Muscle of leg (tissue), 11 donors: ENCODE measurements around the gene ULBP1. TPM values are rescaled to one million over a fixed set of nuclear protein-coding genes. Genes with fewer than 3 reads are reported as not detected.
A peak's percentile ranks its signal among the peaks of the same experiment; 100 is the strongest.
"Not testable (repeated sequence)": the region's sequence is repeated elsewhere in the genome, so short reads cannot be mapped to it uniquely, and the experiment has no call there.

ENCODE experiments used
- DNase-seq: peaks from one replicate; pipeline ENCODE4 v3.0.0; 2013
- H3K27ac ChIP-seq: one replicate; pipeline ENCODE4 v1.5.1; 2013; ENCODE audit warnings: mild to moderate bottlenecking, low read length, control low read depth
- H3K27me3 ChIP-seq: one replicate; pipeline ENCODE4 v1.6.1; 2013; ENCODE audit warnings: low read length; ENCODE audit not compliant: control insufficient read depth, insufficient read depth
- H3K36me3 ChIP-seq: one replicate; pipeline ENCODE4 v1.6.1; 2013; ENCODE audit warnings: low read length; ENCODE audit not compliant: control insufficient read depth, insufficient read depth
- H3K4me1 ChIP-seq: one replicate; pipeline ENCODE4 v1.6.1; 2013; ENCODE audit warnings: low read length; ENCODE audit not compliant: control insufficient read depth, insufficient read depth
- H3K4me3 ChIP-seq: one replicate; pipeline ENCODE4 v1.5.1; 2013; ENCODE audit warnings: low read length, control low read depth
- H3K9me3 ChIP-seq: replicated peaks from 2 replicates; pipeline ENCODE4 v1.6.1; 2013; ENCODE audit warnings: low read depth, low read length; ENCODE audit not compliant: control insufficient read depth
- WGBS: methylation state at CpG from one replicate; pipeline ENCODE4 v1.1.5; 2013; ENCODE audit warnings: missing lambda C conversion rate; ENCODE audit not compliant: insufficient coverage; 5-methylcytosine and 5-hydroxymethylcytosine counted together
- polyA plus RNA-seq, 8 donors: library from polyadenylated mRNA; unstranded; fragments of 120-200 nt; gene quantifications; one replicate each; pipeline versions ENCODE4 v1.2.1 to v1.2.3, GENCODE V29; 2013; ENCODE audit warnings: inconsistent platforms in 1 of 8, low replicate concordance in 1 of 8; ENCODE audit not compliant: insufficient read length in 8 of 8, insufficient read depth in 1 of 8
- total RNA-seq: library from RNA; stranded (reverse); fragments of 120-200 nt; gene quantifications from one replicate; pipeline ENCODE4 v1.2.4, GENCODE V29; 2013

The ULBP1 gene
- total and polyA plus RNA-seq, 9 donors = 0.13 to 0.71 (median 0.39) TPM

DNA sequence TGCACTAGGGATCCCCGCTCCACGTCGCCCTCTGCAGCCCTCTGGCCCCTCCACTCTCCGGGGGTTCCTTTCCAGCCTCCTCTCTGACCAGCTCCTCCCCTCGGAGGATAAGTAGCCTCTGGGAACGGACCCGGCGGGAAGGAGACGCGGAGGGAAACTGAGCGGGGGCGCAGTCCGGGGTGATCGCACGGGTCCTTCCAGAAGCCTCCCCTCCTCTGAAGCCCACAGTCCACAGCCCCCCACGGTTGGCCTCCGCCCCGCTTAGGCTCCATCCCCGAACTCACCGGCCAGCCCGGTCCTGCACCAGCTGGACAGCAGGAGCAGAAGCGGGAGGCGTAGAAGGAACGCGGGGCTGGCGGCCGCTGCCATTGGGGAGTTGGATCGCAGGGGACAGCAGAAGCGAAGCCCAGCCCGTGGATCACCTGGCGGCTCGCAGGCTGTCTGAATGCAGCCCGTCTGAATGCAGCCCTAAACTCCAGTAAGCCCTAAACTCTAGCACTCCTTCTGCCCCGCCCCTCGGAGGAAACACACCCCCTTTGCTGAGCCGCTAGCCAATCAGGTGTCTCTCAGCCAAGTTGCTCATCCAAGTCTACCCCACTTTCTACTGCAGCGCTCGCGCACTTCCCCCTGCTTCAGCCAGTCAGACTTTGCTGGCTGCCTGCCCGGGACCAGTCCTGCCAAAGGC is 41.0 kb upstream of the ULBP1 start, which contains the start of gene RAET1G:
Gene RAET1G (minus strand): TSS at position 480 of the 685 bp plus-strand sequence. CDS start 111 bp downstream, at position 369.
- DNase-seq = peak; percentile 97
- H3K27me3 ChIP-seq = peaks cover 70% of the 10 kb centered on the region

DNA sequence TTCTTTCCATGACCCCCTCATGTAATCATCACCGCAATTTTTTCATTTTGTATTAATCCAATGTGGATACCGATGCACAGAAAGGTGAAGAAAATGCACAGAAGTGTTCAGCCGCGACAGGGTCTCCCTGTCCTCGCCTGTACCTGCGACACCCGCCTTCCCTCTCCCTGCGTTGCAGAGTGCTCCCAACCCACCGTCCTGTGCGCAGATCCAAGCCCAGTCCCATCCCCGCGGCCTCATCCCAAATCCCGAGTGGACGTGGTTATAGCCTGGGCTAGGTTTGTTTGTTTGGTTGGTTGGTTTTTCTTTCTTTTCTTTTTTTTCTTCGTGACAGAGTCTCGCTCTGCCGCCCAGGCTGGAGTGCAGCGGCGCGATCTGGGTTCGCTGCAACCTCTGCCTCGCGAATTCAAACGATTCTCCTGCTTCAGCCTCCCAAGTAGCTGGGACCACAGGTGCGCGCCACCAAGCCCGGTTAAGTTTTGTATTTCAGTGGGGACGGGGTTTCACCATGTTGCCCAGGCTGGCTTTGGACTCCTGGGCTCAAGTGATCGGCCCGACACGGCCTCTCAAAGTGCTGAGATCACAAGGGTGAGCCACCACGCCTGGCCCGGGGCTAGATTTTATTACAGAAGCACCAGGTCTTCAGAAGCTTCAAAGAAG is 40.3 kb upstream of the ULBP1 start:
- DNase-seq = no peak
- no peaks in the 10 kb centered on the region for H3K9me3 ChIP-seq
- no peak overlapping the region for H3K27ac ChIP-seq
- H3K36me3 ChIP-seq = no peaks in the 10 kb centered on the region
- 24% methylated on average over 12 of the region's 33 CpGs for WGBS
- H3K27me3 ChIP-seq = peaks cover 66% of the 10 kb centered on the region
- H3K4me3 ChIP-seq = peak overlapping the region; percentile 44
- H3K4me1 ChIP-seq = peaks cover 28% of the 10 kb centered on the region

More for the DNA sequence above, 41.0 kb upstream of the ULBP1 start, which contains the start of gene RAET1G:
- H3K4me3 ChIP-seq = peak within 1 kb of the TSS; percentile 44
- no peak within 1 kb of the TSS for H3K27ac ChIP-seq
- H3K36me3 ChIP-seq = no peaks in the 10 kb centered on the region
- no peaks in the 10 kb centered on the region for H3K9me3 ChIP-seq
- WGBS = under 1% methylated on average over 37 of the region's 40 CpGs
- peaks cover 28% of the 10 kb centered on the region for H3K4me1 ChIP-seq

DNA sequence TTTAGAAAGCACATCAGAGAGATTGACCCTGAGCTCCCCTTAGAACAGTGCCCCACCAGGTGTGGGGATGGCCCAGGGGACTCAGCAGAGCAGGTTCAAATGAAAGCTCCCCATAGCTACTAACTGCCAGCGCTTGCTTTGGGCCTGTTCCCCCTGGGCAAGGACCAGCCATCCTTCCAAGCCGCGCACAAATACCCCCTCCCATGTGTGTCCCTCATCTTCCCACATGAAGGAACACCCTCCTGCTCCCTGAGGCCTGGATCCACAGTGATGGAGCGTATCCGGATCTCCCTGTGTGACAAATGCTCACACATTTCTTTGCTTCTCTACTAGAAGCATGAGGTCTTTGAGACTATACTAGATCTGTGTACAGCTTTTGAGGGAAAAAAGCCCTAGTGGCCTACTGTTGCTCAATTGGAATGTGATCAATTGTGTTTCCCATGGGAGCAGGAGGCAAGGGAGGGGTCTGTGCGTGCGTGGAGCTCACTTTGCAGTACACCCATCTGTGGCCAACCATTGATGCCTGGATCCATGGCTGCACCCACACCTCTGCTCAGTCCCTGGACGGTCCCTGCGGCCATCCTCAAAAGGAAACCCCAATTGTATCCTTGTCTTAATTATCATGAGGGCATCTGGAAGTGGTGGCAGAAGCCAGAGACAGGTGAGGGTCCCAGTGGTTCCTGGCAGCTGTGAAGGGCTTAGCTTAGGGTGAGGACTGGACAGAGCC is 39.4 kb upstream of the ULBP1 start:
- Histone ChIP-seq H3K27ac (no peak overlapping the region), H3K9me3 (no peaks in the 10 kb centered on the region), H3K4me1 (peaks cover 28% of the 10 kb centered on the region), H3K4me3 (no peak overlapping the region), H3K27me3 (peaks cover 71% of the 10 kb centered on the region), H3K36me3 (no peaks in the 10 kb centered on the region)
- WGBS = 63% methylated on average over 2 of the region's 9 CpGs
- DNase-seq = no peak

DNA sequence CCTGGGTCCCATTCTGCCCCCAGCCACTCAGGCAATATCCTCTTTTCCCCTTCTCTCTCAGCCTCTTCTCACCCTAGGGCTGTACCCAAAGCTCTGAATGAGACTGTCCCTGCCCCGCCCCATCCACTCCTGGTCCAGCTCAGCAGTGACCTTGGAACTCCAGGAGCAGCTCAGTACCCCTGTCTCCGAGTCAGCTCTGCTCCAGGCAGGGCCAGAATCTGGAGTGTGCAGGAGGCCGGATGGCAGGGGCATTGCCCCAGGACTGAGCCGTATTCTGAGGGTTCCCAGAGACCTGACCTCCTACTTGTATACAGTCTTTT is 38.9 kb upstream of the ULBP1 start:
- H3K27me3 ChIP-seq = peaks cover 73% of the 10 kb centered on the region
- H3K4me1 ChIP-seq = peaks cover 28% of the 10 kb centered on the region
- H3K27ac ChIP-seq = no peak overlapping the region
- 72% methylated on average over 4 of the region's 4 CpGs for WGBS
- no peak for DNase-seq
- no peaks in the 10 kb centered on the region for H3K36me3 ChIP-seq
- no peaks in the 10 kb centered on the region for H3K9me3 ChIP-seq
- no peak overlapping the region for H3K4me3 ChIP-seq

DNA sequence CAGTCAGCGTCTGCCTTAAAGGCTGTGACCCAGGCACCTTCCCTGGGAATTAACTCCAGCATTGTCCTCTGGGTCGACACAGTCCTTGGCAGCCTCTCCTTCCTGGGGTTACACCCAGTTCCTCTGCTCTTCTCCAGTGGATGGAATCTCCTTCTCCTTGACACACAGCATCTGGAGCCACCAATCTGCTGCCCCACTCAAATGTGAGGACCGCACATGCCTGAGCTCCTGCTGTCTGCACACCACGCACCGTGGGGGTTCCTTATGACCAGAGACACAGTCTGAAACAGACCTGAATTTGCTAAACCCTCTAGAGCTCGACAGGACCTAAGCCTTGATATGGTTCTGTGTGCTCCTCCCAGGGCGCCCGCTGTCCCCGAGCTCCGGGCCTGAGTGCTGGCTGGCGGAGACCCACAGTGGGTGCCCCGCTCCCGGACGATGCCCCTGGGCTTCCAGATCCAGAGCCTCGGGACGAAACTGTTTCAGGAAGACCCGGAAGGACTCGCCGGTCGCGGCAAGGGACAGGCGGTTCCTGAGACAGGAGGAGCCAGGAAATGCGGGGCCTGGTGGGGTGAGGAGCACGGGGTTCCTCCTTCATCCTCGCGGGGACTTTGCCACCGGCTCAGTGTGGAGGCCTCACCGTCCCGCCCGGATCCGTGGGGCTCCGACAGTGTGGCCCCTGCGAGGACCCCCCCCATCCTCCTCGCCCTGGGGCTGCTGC is 38.3 kb upstream of the ULBP1 start:
- Histone ChIP-seq H3K4me3 (peak overlapping the region; percentile 36), H3K9me3 (no peaks in the 10 kb centered on the region), H3K27me3 (peaks cover 70% of the 10 kb centered on the region), H3K4me1 (peaks cover 28% of the 10 kb centered on the region), H3K27ac (no peak overlapping the region), H3K36me3 (no peaks in the 10 kb centered on the region)
- peak; percentile 34 for DNase-seq
- 8% methylated on average over 34 of the region's 34 CpGs for WGBS

DNA sequence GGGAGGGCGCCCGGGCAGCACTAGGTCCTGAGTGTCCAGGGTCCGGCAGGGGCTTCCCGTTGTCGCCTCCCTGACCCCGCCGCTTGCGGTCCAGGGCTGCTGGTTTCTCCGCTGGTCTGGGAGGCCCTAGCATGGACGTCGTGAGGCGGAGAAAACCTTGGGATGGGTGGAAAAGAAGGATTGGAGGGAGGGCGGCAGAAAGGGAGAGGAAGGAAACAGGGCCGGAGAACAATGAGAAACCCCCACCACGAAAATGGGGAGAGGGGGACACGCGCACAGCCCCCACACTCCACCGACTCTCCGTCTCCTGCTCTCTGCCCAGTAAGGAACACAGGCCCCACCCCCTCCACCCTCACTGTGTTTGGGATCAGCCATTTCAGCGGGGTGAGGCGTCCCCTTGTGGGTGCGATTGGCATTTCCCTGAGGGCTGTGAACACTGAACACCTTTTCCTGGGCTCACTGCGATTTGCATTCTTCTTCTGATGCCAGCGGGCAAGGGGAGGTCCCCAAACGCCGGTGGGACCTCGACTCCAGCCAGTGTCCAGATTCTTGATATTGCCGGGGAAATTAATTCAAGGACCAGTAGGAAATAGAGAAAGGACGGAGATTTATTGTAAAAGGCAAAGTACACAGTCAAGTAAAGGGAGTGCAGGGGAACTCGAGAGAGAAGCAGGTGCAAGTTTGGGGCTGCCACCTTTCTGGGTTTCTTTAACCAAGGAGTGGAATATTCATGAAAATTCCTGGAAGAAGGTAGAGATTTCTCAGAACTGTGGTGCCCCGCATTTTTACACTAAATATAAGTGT is 37.6 kb upstream of the ULBP1 start:
- H3K27ac ChIP-seq = no peak overlapping the region
- no peaks in the 10 kb centered on the region for H3K36me3 ChIP-seq
- no peaks in the 10 kb centered on the region for H3K9me3 ChIP-seq
- peak; percentile 86 for DNase-seq
- peak overlapping the region; percentile 36 for H3K4me3 ChIP-seq
- H3K4me1 ChIP-seq = peaks cover 28% of the 10 kb centered on the region
- peaks cover 65% of the 10 kb centered on the region for H3K27me3 ChIP-seq
- WGBS = 5% methylated on average over 19 of the region's 31 CpGs

DNA sequence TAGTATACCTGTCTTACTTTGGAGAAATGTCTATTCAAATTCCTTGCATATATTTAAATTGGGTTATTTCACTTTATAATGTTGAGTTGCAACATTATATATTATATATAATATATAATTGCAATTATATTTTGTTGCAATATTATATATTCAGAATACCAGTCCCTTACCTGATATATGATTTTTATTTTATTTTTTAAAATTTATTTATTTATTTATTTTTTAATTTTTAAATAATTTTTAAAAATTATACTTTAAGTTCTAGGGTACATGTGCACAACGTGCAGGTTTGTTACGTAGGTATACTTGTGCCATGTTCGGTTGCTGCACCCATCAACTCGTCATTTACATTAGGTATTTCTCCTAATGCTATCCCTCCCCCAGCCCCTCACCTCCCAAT is 36.7 kb upstream of the ULBP1 start:
- not testable (repeated sequence) for H3K27ac ChIP-seq, H3K9me3 ChIP-seq, H3K36me3 ChIP-seq, H3K4me3 ChIP-seq, DNase-seq
- Histone ChIP-seq H3K4me1 (peaks cover 28% of the 10 kb centered on the region), H3K27me3 (peaks cover 62% of the 10 kb centered on the region)
- 100% methylated on average over 3 of the region's 4 CpGs for WGBS

DNA sequence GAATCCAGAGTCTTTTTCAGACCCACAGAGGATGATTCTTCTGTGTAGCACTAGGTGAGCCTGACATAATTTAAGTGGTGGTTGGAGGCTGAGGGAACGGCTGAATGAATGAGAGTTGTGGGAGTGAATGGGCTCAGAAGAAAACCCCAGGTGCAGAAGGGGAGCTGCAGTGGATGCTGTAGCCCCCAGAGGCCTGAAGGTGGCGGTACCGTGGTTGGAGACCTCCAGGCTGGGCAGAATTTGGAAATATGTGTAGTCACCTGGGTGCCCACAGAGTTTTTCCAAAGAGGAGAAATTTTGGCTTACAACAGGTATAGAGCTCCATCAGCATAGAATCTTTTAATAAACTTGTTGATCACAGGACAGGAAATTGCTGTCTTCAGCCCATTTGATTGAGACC is 34.3 kb upstream of the ULBP1 start:
- Histone ChIP-seq H3K27ac (no peak overlapping the region), H3K36me3 (no peaks in the 10 kb centered on the region), H3K4me3 (no peak overlapping the region), H3K4me1 (peaks cover 13% of the 10 kb centered on the region), H3K27me3 (peaks cover 51% of the 10 kb centered on the region), H3K9me3 (no peaks in the 10 kb centered on the region)
- WGBS = 4% methylated on average over 3 of the region's 3 CpGs
- no peak for DNase-seq

DNA sequence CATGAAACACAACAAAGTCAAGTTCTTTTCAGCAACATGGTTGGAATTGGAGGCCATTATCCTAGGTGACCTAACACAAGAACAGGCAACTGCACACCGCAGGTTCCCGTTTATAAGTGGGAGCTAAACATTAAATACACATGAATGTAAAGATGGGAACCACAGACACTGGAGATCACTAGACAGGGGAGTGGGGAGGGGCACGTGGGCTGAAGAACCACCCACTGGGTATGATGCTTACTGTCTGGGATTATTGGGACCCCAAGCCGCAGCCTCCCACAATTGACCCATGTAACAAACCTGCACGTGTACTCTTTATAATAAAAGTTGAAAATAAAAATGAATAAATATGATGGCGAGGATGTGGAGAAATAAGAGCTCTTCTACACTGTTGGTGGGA is 32.2 kb upstream of the ULBP1 start:
- Histone ChIP-seq H3K4me3 (no peak overlapping the region), H3K27me3 (peaks cover 49% of the 10 kb centered on the region), H3K9me3 (no peaks in the 10 kb centered on the region), H3K36me3 (no peaks in the 10 kb centered on the region), H3K27ac (no peak overlapping the region), H3K4me1 (no peaks in the 10 kb centered on the region)
- DNase-seq = no peak
- WGBS = 100% methylated on average over 2 of the region's 6 CpGs
